HG03095 (cell line): Measurements from ENCODE around the gene PNPLA2.

Experiments used
- ATAC-seq: cut with Tn5 transposase; IDR thresholded peaks from one replicate; pipeline ENCODE4 v1.9.1; 2021; ENCODE audit warnings: moderate library complexity; ENCODE audit not compliant: unreplicated experiment

Gene PNPLA2

DNA sequence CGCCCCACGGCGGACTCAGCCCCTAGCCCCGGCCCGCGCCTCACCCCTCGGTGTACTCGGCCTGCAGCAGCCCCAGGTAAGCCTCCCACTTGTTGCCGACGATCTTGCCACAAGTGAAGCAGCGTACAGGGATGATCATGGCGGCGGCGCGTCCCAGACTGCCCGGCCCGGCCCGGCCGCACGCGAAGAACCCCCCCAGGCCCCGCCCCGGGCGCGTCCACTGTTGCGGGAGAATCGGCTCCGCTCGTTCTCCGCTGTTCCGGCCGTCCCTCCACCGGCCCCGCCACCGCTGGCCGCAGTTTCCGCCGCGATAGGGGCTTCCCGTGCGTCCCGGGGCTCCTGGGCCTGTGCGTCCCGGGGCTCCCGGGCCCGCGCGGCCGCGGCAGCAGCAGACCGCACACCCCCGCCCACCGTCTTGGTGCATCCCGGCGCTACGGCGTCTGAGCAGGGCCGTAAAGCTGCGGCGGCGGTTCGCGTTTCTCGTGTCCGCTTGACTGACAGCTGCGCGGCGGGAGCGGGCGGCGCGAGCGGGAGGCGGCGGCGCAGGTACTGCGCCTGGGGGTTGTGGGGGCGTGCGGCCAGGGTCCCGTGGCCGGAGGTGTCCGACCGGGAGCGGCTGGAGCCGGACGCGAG lies 23.8 kb downstream of the PNPLA2 start, which contains the start of the genes POLR2L and TSPAN4:
Gene POLR2L (minus strand): TSS at position 160 of the 633 bp plus-strand sequence. CDS start 21 bp downstream, at position 139.
Gene TSPAN4 (plus strand): TSS at position 483 of the 633 bp plus-strand sequence. CDS start 7,453 bp downstream, outside the sequence.
- peak; percentile 50 for ATAC-seq

DNA sequence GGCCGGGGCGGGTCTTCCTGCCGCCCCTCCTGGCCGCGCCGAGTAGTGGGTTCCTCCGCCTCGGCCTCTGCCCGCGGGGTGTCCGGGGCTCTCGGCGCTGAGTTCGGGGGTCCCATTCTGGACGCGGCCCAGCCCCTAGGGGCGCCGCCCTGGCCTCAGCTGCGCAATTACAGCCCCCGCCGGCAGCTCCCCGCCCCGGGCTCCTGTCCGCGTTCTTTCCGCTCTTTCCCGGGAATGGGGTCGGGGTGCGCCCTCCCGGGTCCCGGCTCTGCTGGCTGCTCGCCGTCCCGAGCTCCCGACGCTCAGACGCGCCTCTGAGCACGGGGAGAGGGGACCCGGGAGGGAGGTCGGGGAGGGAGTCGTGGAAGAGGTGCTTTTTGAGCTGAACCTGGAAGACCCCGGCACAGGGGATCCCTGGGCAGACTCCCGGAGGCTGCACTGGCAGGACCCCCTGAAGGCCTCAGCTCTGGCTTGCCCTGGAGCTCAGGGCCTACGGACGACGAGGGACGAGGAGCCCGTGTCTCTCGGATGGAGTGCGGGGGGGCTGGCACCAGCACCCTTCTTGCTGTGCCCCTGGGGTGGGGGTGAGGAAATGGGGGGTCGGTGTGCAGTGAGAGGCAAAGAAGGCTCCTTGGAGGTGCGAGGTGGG lies 24.5 kb downstream of the PNPLA2 start:
- no peak for ATAC-seq

DNA sequence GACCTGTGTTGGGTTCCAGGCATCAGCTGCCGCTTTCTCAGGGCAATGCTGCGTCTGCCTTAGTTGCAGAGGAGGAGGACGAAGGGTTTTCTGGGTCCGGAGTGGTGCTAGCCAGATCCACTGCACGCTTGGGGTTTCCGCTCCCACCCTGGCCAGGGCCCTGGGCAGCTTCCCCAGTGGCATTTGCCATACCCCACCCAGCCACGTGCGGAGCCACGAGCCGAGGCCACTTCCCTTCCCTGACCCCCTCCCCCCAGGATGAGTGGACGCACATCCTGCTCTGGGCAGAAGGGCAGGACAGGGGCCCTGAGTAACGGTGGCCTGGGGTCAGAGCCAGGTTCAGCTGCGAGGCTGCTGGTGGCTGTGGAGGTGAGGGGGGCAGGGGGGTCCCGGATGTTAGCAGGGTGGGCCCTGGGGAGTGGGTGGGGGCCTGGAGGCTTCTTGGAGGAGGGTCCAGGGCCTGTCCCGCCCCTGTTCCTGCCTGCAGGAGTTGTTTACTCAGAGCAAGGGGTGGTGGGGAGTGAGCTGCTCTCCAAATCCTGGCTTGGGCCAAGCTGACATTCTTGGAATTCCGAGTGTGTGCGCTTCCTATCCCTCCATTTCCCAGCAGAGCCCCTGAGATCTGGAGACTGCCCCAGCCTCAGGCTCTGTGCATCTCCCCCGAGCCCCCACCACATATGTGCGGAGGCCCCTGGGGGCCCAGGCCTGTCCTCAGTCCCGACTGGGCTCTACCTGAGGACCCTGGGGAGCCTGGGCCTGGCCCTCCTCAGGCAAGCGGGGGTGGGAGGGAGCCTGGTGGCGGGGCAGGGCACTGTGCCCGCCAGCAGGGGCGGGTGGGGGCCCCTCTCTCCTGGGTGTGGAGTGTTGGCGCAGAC lies 25.3 kb downstream of the PNPLA2 start:
- ATAC-seq: no peak

DNA sequence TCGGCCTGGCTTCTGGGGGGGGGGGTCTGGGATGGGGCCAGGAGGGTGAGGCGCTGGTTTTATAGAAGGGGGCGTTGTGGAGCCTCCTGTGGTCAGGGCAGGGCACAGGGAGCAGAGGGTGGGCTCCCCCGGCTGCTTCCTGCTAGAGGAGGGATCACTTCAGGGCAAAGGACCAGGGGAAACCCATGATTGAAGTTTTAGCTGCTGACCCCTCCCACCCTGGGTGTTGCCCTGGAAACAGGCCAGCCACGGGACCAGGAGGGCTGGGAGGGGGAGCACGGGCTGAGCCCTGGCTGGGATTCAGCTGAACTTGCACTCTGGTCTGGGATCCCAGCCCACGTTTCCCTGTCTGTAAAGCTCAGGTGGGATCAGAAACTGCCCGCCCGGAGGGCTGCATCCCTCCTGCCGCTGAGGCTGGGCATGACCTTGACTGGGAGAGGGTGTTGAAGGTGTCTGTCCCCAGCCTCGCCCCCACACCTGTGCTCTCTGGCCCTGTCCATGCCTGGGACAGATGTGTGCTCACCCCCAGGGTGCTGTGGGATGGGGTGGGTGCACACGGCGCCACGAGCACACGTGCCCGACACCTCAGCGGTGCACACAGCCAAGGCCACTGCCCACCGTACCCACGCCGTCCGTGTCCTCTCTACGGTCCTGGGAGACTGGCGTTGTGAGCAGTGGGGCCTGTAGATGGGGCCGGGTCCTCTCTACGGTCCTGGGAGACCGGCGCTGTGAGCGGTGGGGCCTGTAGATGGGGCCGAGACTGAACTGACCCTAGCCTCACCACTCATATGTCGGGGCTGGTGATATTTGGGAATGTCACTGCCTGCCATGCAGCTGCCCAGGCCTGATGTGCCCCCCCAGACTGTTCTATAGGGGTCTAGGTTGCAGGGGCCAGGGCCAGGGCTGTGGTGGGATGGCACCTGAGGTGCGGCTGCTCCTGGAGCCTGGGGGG lies 26.3 kb downstream of the PNPLA2 start:
- ATAC-seq: no peak

DNA sequence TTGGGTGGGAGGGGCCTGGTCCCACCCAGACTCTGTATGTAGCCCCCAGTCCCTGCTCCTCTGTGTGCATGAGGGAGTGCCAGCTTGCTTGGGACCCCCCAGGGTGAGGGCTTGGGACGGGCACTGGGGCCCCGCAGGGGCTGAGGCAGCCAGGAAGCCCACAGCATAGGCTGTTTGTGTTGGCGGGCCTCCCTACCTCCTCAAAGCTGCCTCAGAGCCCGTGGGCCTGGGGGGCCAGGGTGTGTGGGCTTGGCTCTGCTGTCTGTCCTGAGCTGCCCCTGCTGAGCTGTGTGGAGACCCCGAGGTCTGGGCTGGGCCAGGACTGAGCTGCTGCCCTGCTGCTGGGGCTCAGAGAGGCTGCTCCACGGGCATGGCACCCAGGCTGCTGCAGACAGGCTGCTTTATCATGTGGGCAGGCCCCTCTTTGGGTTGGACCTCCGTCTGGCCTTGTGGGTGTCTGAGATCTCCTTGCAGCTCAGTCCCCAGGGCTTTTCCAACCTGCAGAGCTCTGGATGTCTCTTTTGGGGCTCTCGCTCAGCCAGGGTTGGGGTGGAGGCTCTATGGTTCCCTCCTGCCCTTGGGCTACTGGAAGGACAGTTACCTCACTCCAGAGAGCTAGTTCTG lies 27.3 kb downstream of the PNPLA2 start:
- ATAC-seq: no peak

DNA sequence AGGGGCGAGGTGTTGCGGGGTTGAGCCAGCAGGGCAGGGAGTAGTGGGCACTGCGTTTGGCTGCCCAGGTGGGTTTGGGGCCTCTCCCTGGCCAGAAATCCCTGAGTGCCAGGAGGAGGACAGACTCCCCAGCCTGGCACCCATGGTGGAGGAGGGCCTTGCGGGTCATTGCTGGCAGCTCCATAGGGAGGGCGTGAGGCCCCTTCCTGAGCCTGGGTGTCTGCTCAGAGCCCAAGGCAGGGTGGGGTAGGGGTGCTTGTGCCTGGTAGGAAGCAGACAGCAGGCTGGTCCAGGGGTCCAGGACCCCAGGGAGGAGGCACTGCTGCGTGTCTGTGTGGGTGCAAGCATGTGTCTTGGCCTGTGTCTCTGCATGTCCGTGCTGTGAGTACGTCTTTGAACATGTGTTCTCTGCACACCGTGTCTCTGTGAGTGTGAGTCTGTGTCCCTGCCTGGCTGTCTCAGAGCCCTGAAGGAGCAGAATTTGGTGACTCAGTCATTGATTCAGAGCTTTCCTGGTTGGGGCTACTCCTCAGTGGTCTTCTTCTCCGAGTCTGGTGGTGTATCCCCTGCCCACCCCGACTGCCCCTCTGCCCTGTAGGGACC lies 27.9 kb downstream of the PNPLA2 start:
- no peak for ATAC-seq

DNA sequence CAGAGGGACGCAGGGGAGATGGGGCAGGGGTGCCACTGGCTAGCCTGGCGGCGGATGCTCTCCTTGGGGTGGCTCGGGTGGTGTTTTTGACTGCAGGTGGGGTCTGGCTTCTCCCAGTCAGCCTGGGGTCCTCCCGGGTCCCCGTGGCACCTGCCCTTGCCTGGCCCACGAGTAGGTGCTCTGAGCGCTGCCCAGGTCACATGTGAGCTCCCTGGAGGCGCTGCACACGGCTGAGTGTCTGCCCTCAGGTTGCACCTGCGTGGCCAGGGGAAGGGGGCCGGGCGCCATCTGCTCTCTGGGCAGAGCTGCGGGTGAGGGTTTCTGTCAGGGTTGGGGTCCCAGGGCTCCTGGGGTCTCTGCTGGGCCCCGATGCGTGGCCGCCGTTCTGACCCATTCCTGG lies 29.2 kb downstream of the PNPLA2 start:
- no peak for ATAC-seq

DNA sequence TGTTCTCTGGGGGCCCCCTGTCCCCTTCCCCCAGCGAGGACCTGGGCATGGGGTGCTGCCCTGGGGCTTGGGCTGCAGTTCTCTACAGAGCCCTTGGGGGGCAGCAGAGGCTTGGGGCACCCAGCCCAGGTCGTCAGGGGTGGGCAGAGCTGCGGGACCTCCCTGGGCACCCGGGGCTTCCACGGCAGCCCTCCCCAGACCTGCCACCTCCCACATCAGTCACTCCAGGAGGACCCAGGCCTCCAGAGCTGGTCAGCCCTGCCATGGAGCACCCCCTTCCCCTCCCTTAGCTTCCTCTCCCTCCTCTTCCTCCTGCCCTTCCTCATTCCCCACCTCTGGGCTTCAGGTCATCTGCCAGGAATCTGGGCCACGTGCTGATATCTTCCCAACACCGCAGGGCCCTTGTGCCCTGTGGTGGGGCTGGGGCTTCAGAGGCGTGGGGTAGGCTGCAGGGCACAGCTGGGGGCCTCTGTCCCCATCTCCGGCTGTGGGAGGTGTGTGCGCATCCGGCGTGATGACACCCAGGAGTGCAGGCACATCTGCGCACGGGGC lies 29.7 kb downstream of the PNPLA2 start:
- ATAC-seq: no peak

DNA sequence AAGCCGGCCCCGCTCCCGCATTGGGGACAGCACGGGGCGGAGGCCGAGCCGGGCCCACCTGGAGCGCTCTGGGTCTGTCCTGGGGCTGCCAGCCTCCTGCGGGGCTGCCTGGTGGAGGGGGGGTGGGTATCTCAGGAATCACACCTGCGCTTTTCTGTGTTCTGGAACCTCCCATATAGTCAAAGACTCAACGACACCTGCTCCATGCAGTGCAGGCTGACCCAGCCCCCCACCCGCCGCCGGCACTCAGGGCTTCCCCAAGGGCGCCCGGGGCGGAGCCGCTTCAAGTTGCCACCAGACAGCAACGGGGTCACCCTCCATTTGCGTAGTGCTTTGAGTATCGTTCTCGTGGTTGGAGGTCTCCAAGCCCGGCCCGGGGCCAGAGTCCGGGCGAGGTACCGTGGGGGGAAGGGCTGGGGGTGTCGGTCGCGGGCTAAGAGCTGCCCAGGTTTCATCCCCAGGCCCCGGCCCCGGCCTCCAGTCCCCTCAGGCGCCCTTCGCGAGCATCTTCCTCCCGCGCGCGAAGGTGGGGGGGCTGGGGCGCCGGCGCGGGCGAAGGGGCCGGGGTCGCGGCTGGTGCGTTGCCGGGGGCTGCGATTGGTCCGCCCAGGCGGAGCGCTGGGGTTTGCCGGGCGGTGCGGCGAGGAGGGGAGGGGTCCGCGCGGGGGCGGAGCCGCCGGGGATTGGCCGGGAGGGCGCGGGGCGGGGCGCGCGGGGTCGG lies 30.6 kb downstream of the PNPLA2 start:
- no peak for ATAC-seq

DNA sequence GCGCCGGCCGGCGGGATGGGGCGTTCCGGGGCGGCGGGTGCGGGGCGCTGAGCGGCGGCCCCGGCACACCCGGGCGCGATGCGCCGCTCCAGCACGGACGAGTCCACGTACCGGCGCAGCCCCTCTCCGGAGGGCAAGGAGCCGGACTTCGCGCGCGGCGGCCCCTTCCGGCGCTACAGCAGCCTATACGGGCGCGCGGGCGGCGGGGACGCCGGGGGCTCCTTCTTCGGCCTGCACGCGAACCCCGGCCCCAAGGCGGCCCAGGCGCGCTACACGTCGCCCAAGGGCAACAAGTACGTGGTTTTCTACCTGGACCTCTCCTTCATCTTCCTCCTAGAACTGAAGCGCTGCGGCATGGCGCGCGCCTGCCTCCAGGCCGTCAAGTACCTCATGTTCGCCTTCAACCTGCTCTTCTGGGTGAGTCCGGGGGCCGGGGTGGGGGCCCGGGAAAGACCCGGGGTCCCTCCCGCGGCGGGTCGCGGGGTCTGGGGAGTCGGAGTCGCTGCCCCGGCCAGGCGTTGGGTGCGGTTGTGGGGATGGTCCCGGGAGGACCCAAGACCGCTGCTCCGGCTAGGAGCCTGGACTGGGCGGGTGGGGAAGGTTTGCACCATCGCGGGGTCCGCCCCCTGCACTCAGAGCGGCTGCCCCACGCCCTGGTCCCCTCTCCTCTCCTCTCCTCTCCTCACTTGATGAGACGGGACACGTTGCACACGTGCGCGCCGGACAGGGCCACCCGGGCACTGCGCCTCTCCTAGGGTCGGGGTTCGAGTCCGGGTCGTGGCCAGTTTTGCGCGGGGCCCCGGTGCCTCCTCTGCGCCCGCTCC lies 31.4 kb downstream of the PNPLA2 start:
- ATAC-seq: no peak

DNA sequence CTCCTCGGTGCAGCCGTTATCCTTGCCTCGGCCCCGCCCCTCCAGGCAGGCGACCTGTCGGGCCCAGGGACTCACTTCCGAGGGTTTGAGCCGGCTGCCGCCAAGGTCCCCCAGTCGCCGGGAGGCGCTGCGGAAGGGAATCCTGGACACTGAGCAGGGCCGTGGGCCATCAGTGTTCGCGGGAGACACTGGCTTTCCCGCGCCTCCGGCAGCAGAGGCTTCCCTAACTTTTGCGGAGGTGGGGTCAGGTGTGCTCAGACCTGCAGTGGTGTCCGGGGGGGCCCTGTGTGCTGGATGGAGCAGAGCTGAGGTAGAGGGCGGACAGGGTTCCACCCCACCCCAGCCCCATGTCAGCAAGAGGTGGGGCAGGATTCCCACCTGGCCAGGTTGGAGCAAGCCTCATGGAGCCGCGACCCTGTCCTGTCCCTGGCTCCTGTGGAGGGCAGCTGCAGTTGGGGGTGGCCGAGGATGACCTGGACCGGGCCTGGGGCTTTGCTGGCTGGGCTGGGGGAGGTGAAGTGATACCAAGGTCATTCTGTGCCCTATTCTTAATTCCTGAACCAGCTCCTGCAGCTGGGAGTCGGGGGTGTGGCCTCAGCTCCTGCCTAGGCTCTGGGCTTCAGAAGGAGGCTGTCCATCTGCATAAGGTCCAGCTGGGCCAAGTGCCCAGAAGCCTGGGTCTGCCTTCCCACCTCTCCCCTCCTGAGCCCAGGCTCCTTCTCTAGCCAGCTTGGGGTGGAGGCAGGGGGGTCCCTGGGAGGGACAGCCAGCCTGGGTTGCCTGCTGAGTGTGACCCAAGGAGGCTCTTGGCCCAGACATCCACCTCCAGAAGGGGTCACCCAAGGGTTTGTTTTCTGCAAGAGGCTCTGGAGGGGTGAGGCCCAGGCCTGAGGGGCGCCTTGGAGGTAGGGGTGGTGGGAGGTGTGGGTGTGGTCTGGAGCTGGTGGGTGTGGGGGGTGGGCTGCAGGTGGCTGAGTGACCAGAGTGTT lies 32.4 kb downstream of the PNPLA2 start:
- no peak for ATAC-seq

DNA sequence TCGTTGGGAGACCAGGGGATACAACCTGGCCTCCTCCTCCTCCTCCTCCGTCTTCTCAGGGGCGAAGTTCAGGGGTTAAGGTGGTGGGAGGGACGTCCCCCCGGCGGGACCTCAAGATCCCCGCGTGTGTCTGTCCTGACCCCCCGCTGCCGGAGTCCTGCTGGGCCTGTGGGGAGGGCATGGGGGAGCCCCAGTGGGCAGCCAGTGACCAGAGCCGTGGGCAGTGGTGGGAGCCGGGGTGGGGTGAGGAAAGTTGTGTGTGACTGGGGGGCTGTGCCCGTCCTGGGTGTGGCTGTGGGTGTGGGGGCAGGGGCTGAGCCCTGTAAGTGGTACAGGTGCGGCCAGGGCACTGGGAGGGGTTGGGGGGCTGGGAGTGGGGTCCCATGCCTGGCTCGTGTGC lies 34.0 kb downstream of the PNPLA2 start:
- no peak for ATAC-seq

DNA sequence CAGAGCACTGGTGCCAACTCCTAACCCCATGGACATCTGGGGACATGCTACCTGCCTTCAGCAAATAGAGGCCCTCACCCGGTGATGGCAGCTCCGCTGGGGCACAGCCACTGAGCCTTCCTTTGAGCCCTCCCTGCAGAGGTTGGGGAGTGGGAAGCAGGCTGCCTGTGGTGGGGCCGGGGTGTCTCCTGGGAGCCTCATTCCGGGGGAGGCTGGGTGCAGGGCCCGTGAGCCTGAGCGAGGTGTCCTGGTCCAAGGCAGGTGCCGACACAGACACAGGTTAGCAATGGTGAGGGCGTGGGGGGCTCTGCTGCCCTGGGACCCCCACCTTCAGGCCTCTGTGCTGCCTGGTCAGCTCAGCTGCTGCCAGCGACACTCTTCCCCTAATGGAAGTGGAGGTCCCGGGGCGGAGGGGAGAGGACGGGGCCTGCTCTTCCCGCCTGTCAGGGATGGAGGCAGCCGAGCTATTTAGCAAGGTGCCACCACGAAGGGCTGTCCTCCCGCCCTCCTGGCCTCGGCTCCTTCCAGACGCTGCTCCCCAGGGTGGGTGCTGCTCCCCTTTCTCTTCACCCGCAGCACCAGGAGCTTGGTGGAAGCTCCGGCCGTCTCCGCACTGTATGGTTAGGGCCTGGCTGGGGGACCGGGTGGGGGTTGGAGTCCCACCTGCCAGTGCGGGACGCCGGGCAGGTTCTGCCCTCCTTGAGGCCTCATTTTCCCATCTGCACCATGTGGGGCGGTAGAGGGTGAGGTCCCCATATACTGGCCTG lies 35.2 kb downstream of the PNPLA2 start:
- ATAC-seq: no peak

DNA sequence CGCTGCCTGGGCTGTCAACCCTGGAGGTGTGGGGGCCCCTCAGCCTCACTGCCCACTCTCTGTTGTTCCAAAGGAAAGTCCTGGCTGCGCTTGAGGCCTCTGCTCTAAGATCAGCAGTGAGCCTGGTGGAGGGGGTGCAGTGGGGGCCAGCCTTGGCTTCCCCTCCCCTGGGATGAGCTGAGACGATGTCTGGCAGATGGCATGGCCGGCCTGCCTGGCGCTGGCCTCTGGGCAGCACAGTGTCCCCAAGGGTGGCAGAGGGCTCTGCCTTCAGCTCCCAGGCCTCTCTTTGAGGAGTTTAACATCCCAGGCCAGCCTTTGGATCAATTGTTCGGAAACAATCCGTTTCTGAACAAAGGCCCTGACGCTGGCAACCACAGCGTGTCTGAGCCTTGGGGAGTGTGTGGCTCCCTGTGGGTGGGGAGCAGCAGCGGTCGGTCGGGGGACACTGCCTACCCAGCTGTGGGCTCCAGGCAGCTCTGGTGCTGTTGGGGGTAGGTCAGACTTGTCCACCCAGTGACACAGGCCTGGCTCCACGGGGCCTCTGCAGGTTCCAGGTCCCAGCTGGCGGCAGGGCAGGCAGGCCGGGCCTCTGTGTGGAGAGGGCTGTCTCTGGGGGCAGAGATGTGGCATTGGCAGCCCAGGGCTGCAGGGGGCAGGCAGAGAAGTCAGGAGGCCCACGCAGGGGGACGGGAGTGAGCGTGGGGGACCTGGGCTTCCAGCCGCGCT lies 36.1 kb downstream of the PNPLA2 start:
- ATAC-seq: no peak

DNA sequence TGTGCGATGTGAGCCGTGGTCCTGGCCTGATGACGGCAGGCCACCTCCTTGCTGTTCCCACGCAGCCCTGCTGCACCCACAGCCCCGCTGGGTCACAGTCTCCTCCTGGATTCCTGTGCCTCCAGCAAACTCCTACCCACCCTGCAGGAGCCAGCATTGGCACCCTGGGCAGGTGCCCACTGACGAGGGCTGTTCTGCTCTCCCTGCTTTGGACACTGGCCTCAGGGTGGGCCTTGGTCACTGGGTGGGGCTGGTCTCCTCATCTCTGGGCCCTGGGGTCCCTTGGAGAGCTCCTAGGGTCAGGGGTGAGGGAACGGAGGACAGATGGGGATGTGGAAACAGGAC lies 36.6 kb downstream of the PNPLA2 start:
- no peak for ATAC-seq
